ENCODE measurements around the gene CHMP2A. TPM values are rescaled to one million over a fixed set of nuclear protein-coding genes. Genes with fewer than 3 reads are reported as not detected.

Gene CHMP2A
- total and polyA plus RNA-seq, 2 of the 4 experiments (the other 2 are of a cell fraction) = 105 to 183 TPM

DNA sequence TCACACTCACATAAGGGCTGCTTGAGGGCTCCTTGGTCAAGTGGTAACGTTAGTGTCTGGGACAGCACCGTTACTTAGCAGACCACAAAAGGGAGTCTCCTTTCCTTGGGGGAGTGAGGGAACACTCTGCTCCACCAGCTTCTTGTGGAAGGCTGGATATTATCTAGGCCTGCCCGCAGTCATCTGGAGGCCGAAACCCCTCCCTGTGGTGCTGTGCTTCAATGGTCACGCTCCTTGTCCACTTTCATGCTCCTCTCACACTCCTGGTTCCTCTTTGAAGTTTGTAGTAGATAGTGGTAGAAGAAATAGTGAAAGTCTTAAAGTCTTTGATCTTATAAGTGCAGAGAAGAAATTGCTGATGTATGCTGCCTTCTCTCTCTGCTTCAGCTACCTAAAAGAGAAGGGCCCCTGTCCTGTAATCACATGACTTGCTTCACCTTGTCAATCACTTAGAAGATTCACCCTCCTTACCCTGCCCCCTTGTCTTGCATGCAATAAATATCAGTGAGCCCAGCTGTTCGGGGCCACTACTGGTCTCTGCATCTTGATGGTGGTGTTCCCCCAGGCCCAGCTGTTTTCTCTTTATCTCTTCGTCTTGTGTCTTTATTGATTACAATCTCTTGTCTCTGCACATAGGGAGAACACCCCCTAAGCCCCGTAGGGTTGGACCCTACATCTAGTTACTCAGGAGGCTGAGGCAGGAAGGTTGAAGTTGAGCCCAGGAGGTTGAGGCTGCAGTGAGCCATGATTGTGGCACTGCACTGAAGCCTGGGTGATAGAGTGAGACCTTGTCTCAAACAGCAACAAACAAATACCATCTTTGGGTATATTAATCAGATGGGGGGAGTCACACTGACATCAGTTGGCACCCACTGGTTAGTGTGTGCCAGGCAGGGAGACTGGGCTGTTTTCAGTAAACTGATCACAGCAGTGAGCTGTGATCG is 29.9 kb upstream of the CHMP2A start:
- H3K56ac ChIP-seq (ENCODE audit: extremely low read depth, insufficient read depth, low read length) = no peak overlapping the region
- no peak overlapping the region for H2AFZ ChIP-seq (replicated peaks; ENCODE audit: low read length, poor library complexity)
- no peak overlapping the region for H3K9ac ChIP-seq (ENCODE audit: low read depth, low read length)
- peak overlapping the region; percentile 71 for H3K4ac ChIP-seq (ENCODE audit: low read depth, low read length)
- H4K5ac ChIP-seq (ENCODE audit: low read depth, low read length) = no peak overlapping the region
- ChIA-PET CTCF (no interaction called here), POLR2A (ENCODE audit: unreplicated experiment) (no interaction called here)
- H3K18ac ChIP-seq (ENCODE audit: low read depth, low read length) = peak overlapping the region; percentile 1; the same call in 1 of the 2 replicates
- no peaks in the 10 kb centered on the region for H3K9me3 ChIP-seq (ENCODE audit: control insufficient read depth, insufficient read depth, low read length)
- H2BK120ac ChIP-seq (ENCODE audit: low read depth, low read length) = peak overlapping the region; percentile 30
- peak overlapping the region; percentile 27; the same call in 1 of the 2 replicates for H2BK20ac ChIP-seq (ENCODE audit: low read depth, low read length)
- ATAC-seq (ENCODE audit: low read depth) (no peak), DNase-seq (no peak)
- peak overlapping the region; percentile 17; the same call in 1 of the 2 replicates for H4K91ac ChIP-seq (ENCODE audit: insufficient read depth, low read depth, low read length)
- in situ Hi-C loops (cut with MboI; ENCODE audit: low sequenced_read_pairs) (no loop called here), dilution Hi-C loops (cut with HindIII; ENCODE audit: low sequenced_read_pairs, unreplicated experiment) (no loop called here), intact Hi-C loops (cut with micrococcal nuclease) (no loop called here)
- H2AK5ac ChIP-seq (ENCODE audit: low read depth, low read length) = peak overlapping the region; percentile 82; the same call in 1 of the 2 replicates
- H2AK9ac ChIP-seq (replicated peaks; ENCODE audit: low read depth, low read length, poor library complexity) = no peak overlapping the region
- H3K14ac ChIP-seq (replicated peaks; ENCODE audit: low read depth, low read length) = peak overlapping the region; percentile 60
- no peaks in the 10 kb centered on the region for H3K27me3 ChIP-seq (ENCODE audit: control insufficient read depth, insufficient read depth, low read length)
- BruUV-seq (replicated peaks) = no TSS peak
- H3K4me3 ChIP-seq (ENCODE audit: insufficient read depth, low read depth, low read length) = no peak overlapping the region
- WGBS, 2 experiments (ENCODE audit: extremely low coverage in 2 of 2, insufficient read length in 1 of 2) = 100% methylated on average over 1 of the region's 9 CpGs; no CpG with 5 or more reads in 1 of the 2 experiments
- H4K20me1 ChIP-seq (ENCODE audit: insufficient read depth, low read length) = peaks cover 19% of the 10 kb centered on the region
- H3K79me1 ChIP-seq (ENCODE audit: low read depth in 1 of 2, low read length in 2 of 2) = peaks cover 12 to 63% of the 10 kb centered on the region in 2 experiments
- H4K8ac ChIP-seq (ENCODE audit: low read depth in 2 of 2, low read length in 2 of 2) = peak overlapping the region in 1 of 2 experiments; percentile 63; a peak in 2 of 4 replicates
- H3K4me2 ChIP-seq (ENCODE audit: low read depth, low read length) = no peak overlapping the region
- H3K9me1 ChIP-seq (ENCODE audit: insufficient read depth, low read length) = peaks cover 26% of the 10 kb centered on the region
- H3K23ac ChIP-seq (ENCODE audit: low read depth, low read length) = no peak overlapping the region
- TF ChIP-seq CHD1 (IDR thresholded peaks at IDR 0.05; ENCODE audit: low read depth, low read length) (no peak), POLR2A (IDR thresholded peaks at IDR 0.05; ENCODE audit: low read depth, low read length) (no peak), FOS (IDR thresholded peaks at IDR 0.05; ENCODE audit: low read depth, low read length) (no peak), MXI1 (IDR thresholded peaks at IDR 0.05; ENCODE audit: borderline replicate concordance, low read depth, low read length) (no peak), NFE2L2 (IDR thresholded peaks at IDR 0.05; ENCODE audit: low read depth, low read length) (no peak), MAZ (IDR thresholded peaks at IDR 0.05; ENCODE audit: borderline replicate concordance, low read depth, low read length) (no peak), RCOR1 (IDR thresholded peaks at IDR 0.05; ENCODE audit: insufficient replicate concordance, low read length) (no peak), CEBPB (IDR thresholded peaks at IDR 0.05; ENCODE audit: low read depth, low read length) (no peak), BHLHE40 (IDR thresholded peaks at IDR 0.05; ENCODE audit: low read depth, low read length) (no peak), RAD21 (IDR thresholded peaks at IDR 0.05; ENCODE audit: low read length) (no peak), SMC3 (IDR thresholded peaks at IDR 0.05; ENCODE audit: low read depth, low read length) (no peak)
- TF ChIP-seq, protein P1, sequence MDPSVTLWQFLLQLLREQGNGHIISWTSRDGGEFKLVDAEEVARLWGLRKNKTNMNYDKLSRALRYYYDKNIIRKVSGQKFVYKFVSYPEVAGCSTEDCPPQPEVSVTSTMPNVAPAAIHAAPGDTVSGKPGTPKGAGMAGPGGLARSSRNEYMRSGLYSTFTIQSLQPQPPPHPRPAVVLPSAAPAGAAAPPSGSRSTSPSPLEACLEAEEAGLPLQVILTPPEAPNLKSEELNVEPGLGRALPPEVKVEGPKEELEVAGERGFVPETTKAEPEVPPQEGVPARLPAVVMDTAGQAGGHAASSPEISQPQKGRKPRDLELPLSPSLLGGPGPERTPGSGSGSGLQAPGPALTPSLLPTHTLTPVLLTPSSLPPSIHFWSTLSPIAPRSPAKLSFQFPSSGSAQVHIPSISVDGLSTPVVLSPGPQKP (IDR thresholded peaks at IDR 0.05; ENCODE audit: borderline replicate concordance, low read depth, low read length) = no peak
- TF ChIP-seq, protein P2, sequence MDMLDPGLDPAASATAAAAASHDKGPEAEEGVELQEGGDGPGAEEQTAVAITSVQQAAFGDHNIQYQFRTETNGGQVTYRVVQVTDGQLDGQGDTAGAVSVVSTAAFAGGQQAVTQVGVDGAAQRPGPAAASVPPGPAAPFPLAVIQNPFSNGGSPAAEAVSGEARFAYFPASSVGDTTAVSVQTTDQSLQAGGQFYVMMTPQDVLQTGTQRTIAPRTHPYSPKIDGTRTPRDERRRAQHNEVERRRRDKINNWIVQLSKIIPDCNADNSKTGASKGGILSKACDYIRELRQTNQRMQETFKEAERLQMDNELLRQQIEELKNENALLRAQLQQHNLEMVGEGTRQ (IDR thresholded peaks at IDR 0.05; ENCODE audit: low read depth, low read length) = no peak
- TF ChIP-seq, protein P3, sequence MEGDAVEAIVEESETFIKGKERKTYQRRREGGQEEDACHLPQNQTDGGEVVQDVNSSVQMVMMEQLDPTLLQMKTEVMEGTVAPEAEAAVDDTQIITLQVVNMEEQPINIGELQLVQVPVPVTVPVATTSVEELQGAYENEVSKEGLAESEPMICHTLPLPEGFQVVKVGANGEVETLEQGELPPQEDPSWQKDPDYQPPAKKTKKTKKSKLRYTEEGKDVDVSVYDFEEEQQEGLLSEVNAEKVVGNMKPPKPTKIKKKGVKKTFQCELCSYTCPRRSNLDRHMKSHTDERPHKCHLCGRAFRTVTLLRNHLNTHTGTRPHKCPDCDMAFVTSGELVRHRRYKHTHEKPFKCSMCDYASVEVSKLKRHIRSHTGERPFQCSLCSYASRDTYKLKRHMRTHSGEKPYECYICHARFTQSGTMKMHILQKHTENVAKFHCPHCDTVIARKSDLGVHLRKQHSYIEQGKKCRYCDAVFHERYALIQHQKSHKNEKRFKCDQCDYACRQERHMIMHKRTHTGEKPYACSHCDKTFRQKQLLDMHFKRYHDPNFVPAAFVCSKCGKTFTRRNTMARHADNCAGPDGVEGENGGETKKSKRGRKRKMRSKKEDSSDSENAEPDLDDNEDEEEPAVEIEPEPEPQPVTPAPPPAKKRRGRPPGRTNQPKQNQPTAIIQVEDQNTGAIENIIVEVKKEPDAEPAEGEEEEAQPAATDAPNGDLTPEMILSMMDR (conservative IDR thresholded peaks at IDR 0.05; ENCODE audit: low read depth, low read length) = no peak
- no peak overlapping the region for H3K27ac ChIP-seq (ENCODE audit: insufficient read depth, low read length)
- no peak overlapping the region for H2BK15ac ChIP-seq (ENCODE audit: low read depth, low read length)
- peaks cover 19% of the 10 kb centered on the region for H3K4me1 ChIP-seq (ENCODE audit: control insufficient read depth, insufficient read depth, low read length)
- H2BK5ac ChIP-seq (ENCODE audit: low read depth, low read length, poor library complexity, severe bottlenecking) = peak overlapping the region; percentile 46
- H3K36me3 ChIP-seq (ENCODE audit: control insufficient read depth, insufficient read depth, low read length) = peaks cover 13% of the 10 kb centered on the region
